Tongue (tissue), 2 donors: ENCODE measurements around the gene SLC6A3. TPM values are rescaled to one million over a fixed set of nuclear protein-coding genes. Genes with fewer than 3 reads are reported as not detected.
"Not testable (repeated sequence)": the region's sequence is repeated elsewhere in the genome, so short reads cannot be mapped to it uniquely, and the experiment has no call there.

ENCODE experiments used
- DNase-seq: peaks from one replicate; pipeline ENCODE4 v3.0.0-alpha.2; 2015
- total RNA-seq: library from RNA; depleted of rRNA; stranded (reverse); fragments of >200 nt; gene quantifications from one replicate; pipeline ENCODE4 v1.2.3, GENCODE V29; 2014

The SLC6A3 gene
- total RNA-seq, 1 donor from 2014 or later = 0.10 TPM

DNA sequence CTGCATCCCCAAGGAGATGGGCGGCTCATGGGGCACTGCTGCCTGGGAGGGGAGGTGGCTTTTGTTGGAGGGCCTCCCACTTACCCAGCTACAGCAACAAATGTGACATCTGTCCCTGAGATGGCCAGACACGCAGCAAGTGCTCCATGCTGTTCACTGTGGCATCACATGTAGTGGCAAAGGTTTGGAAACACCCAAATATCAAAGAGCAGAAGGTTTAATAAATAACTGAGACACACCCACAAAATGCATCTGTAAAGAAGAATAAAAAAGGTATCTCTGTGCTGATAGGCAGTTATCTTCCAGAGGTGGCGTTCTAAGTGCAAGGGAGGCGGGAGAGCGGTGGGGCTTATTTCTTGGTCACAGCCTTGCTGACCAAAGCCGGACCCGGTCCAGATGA, 77.0 kb downstream of the SLC6A3 start:
- DNase-seq = no peak

GRCh38 chr5:1367149-1367548, 78.1 kb downstream of the SLC6A3 start:
- DNase-seq = no peak

DNA sequence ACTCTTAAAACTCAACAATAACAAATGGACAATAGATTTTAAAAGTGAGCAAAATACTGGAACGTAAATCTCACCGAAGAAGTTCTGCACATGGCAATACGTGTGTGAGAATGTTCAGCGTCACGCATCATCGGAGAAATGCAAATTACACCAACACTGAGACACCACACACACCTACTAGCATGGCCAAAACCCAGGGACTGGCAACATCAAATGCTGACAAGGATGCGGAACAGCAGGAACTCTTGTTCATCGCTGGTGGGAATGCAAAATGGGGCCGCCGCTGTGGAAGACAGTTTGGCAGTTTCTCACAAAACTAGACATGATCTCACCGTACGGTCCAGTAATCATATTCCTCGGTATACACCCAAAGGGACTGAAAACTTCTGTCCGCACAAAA, 78.7 kb downstream of the SLC6A3 start:
- DNase-seq = no peak

DNA sequence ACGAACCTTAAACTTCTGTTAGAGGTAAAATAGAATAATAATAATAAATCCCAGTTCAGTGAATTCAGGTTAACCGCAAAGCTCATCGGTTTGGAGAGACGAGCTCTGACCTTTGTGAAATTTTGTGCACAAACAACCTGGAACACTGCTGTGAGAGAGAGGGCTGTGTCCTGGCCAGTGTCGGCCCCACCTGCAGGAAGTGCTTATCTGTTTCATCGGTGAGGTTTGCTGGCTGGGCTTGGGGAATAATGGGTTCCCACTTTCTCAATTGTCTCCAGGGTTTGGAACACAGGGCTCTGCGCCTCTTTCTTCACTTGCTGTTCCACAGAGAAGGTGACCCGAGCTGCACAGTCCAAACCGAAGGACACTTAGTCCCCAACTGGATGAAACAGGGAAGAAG, 81.0 kb downstream of the SLC6A3 start:
- DNase-seq = no peak

GRCh38 chr5:1363581-1363980, 81.7 kb downstream of the SLC6A3 start:
- no peak for DNase-seq

- DNase-seq = no peak
Measured at GRCh38 chr5:1363160-1363559, 82.1 kb downstream of the SLC6A3 start.

GRCh38 chr5:1362242-1363015, 82.8 kb downstream of the SLC6A3 start:
- no peak for DNase-seq

DNA sequence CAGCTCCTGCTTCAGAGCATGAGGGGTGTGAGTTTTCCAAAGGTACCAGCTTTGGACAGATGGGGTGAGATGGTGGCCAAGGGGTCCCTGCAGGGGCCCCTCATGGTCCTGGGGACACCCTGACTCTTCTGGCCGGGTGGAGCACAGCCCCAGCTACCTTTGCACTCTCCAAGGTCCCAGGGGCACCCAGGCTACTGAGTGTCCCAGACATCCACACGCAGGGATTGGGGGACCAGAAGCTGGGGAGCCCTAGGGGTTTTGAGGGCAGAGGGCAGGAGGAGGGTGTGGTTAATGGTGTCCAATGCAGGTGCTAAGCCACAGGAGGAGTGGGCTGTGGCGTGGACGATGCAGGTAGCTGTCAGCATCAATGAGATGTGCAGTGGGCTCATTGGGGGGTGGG, 84.4 kb downstream of the SLC6A3 start:
- DNase-seq = no peak

DNA sequence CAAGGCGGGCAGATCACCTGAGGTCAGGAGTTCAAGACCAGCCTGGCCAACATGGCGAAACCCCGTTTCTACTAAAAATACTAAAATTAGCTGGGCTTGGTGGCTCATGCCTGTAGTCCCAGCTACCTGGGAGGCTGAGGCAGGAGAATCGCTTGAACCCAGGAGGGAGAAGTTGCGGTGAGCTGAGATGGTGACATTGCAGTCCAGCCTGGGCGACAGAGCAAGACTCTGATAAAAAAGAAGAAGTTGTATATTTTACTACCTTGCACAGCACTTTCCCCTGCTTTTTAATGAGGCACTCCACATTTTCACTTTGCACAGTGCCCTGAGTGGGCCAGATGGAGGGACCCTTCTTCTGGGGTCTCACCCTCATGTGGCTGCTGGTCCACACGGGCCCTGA, 84.9 kb downstream of the SLC6A3 start:
- not testable (repeated sequence) for DNase-seq

- DNase-seq = no peak
Measured at GRCh38 chr5:1359713-1360112, 85.5 kb downstream of the SLC6A3 start.

DNA sequence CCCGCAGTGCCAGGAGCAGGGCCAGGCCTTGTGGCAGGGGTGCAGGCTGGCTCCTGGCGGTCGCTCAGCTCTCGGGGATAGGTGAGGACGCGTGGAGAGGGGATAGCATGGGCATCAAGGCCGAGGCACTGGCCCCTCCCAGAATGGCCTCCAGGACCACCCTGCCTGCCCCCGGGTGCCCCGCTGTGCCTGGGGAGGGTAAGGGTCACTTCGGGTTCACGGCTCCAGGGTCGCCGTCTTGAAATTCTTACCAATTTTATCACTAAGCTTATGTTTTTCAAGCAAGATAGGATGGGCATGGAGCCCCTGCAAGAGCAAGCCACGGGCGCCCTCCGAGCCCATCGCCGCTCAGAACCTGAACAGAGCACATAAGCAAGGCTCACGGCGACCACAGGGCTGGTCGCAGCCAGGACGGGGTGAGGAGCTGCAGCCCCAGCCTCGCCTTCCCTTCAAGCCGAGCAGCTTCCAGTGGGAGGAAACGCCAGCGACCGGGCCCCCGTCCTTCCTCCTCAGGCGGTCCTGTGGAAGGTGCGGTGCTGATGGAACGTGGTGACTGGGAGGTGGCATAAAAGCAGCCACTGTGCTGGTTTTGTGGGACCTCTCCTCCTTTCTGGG, 86.1 kb downstream of the SLC6A3 start:
- no peak for DNase-seq

DNA sequence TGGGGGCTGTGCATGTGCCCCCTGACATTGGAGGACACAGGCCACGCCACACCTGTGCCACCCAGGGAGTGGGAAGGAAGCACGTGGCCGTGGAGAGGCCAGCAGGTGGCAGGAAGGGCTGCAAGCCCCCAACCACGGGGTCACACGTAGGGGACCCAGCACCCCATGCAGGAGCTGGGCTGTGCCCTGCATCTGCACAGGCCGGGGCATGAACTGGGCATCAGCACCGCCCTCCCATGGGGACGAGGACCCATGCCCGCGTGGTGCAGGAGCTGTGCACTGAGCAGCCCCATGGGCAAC, 86.6 kb downstream of the SLC6A3 start:
- no peak for DNase-seq

DNA sequence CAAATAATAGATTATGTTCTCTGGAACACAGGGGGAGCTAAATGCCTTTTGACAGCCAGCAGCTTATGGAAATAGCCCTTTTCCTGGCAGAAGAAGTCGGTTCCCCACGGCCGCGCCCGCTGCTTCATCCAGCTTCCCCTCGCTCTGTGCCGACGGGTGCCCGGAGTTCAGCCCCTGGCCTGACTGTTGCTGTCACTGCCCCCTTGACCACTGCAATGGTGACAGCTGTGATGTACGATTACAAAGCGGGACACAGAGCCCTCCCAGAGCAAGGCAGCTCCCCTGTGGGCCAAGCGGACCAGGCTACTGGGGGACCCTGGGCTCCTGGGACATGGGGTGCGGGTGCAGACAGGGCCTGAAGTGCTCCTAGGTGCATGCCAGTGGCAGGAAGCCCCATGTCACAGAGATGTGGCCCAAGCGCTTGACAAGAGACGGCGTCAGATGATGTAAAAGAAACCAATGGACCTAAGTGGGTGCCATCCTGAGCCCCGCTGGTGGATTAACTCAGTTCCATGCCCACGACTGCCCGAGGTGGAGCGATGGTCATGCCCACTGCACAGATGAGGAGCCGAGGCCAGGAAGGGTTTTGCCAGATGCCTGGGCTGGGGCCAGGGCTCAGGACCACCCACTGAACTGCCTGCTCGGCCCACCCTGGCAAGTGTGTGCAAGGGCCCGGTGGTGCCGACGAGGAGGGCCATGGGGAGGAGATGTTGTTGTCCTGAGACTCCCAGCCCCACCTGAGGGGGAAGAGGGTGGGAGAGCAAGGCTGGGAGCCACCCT, 87.1 kb downstream of the SLC6A3 start:
- DNase-seq = no peak

DNA sequence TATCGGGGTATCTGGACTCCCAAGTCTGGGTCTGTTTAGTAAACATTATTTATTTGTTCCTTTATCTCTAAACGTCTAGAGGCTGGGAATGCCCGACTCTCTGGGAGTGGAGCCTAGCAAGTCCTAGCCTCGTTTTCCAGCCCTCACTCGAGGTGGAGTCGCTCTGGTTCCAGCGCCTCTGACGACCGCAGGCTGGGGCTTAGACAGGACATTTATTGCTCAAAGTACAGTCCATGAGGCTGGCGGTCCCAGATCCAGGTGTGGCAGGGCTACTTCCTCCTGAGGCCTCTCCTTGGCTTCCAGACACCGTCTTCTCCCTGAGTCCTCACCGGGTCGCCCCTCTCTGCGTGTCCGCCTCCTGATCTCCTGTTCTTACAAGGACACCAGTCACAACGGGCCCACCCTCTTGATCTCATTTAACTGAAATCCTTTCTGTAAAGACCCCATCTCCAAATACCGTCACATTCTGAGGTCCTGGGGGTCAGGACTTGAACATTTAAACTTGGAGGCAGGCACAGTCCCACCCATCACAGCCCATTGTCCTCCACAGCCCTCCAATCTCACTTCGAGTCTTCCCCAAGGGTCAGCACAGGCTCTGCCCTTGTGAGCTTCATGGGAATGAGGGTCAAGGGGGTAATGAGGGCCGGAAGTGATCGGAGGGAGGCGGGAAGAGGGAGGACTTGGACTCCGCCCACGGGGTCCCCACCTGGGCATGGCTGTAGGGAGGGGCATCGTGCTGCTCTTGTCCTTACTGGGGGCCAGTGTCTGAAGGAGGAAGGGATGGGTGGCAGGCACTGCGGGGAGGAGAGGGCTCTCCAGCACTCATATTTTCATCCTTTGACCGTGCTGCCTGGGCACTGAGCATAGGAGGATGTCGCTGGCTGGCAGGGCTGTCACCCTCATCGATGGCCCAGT, 88.1 kb downstream of the SLC6A3 start:
- DNase-seq = no peak

GRCh38 chr5:1354576-1354975, 90.7 kb downstream of the SLC6A3 start:
- no peak for DNase-seq

DNA sequence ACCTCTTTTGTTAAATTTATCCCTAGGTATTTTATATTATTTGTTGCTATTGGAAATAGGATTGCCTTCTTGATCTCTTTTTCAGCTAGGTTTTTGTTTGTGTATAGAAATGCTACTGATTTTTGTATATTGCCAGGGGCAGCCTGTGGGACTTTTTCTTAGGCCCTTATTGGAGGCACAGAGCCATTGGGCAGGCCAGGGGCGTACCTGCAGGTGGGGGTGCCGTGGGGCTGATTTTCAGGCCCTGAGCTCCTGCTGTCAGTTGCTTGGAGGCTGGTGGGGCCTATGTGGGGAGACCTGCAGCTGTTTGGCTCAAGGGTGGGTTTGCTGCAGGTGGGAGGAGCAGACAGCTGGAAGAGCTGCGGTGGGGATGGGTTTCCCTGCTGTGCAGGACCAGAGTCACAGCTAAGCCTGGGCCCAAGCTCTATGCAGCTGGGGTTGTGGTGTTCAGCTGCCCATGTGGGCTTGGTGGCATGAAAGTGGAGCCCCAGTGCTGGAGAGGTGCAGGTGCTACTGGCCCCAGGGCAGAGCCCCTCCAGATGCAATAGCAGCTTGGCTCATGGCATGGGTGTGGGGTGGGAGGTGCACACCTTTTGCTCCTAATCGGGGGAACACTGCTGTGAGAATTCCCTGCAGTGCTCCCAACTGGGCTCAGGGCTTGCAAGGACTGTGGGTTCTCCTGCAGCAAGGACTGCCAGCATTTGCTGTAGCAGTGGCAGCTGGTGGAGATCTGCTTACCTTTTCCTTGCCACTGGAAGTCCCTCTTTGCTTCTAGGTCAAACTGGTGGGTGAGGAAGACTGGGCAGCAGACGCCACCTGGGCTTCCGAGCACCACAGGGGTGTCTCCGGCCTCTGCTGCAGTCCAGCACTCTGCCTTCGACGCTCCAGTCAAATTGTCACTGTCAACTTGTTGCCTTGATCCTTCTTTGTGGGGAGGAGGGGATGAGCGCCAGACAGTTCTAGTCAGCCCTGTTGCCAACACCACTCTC, 92.7 kb downstream of the SLC6A3 start:
- DNase-seq = no peak

- no peak for DNase-seq
Measured at GRCh38 chr5:1351156-1351555, 94.1 kb downstream of the SLC6A3 start.

DNA sequence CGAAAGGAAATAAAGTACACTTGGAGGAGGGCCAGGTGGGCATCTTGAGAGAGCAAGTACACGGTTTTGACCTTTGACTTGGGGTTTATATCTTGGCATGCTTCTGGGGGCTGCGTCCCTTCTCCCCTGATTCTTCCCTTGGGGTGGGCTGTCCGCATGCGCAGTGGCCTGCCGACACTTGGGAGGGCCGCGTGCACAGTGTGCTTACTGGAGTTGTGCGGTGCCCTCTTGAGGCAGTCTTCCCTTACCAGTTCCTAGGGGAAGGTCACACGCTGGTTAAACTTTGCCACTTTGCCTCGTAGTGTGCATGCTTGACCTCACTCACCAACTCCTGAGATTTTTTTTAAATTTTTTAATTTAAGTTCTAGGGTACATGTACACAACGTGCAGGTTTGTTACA, 96.0 kb downstream of the SLC6A3 start:
- no peak for DNase-seq

DNA sequence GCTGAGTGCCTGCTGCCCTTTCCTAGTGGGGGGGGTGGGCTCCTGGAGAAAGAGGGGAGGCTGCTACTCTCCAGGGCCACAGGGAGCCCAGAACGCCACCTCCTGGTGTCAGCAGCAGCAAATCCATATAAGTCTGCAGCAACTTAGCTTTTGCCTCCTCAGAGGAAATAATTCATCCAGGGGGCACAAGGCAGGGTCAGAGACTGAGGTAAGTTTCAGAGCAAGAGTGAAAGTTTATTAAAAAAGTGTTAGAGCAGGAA, 96.3 kb downstream of the SLC6A3 start:
- DNase-seq = no peak

- no peak for DNase-seq
Measured at GRCh38 chr5:1347571-1347970, 97.7 kb downstream of the SLC6A3 start.

- DNase-seq = no peak
Measured at GRCh38 chr5:1346627-1347440, 98.4 kb downstream of the SLC6A3 start.
